Thyroid gland (tissue), 4 donors: ENCODE data around the gene DNAH3.

Experiments
- CTCF ChIP-seq, 6 experiments: fragments of 200-600 bp in 3 of 6; fragments of 450-650 bp in 3 of 6; sonication (generic) in 3 of 6; IDR thresholded peaks; one replicate each; pipeline ENCODE4 v1.5.1; 2016 to 2019; ENCODE audit warnings: antibody characterized with exemption in 6 of 6, mild to moderate bottlenecking in 2 of 6, inconsistent platforms in 1 of 6, moderate library complexity in 1 of 6
- POLR2A ChIP-seq, 2 donors: fragments of 450-650 bp; IDR thresholded peaks; one replicate each; pipeline ENCODE4 v1.6.1; 2017; ENCODE audit warnings: antibody characterized with exemption in 2 of 2, mild to moderate bottlenecking in 2 of 2, moderate library complexity in 1 of 2

- TF ChIP-seq CTCF (IDR thresholded peaks at IDR 0.05) (no peak), POLR2A (IDR thresholded peaks at IDR 0.05) (no peak)
These were observed 179.2 kb downstream of the DNAH3 start for GRCh38 chr16:20971401-20971800.
